Measurements from ENCODE around the gene PMAIP1.
A peak's percentile ranks its signal among the peaks of the same experiment; 100 is the strongest.
"Not testable (repeated sequence)": the region's sequence is repeated elsewhere in the genome, so short reads cannot be mapped to it uniquely, and the experiment has no call there.

Gene PMAIP1

GRCh38 chr18:59881728-59882656 lies 17.8 kb upstream of the PMAIP1 start:
- DNase-seq (ENCODE audit: extremely low spot score, insufficient read length, low read depth) (no peak), FAIRE-seq (peak; percentile 66)

GRCh38 chr18:59884351-59884750 lies 15.4 kb upstream of the PMAIP1 start:
- FAIRE-seq, result no peak

GRCh38 chr18:59885579-59886163 lies 14.1 kb upstream of the PMAIP1 start:
- FAIRE-seq (peak; percentile 95), DNase-seq (ENCODE audit: extremely low spot score, insufficient read length, low read depth) (no peak)

More at GRCh38 chr18:59884351-59884750, 15.4 kb upstream of the PMAIP1 start:
- no peak for DNase-seq (ENCODE audit: extremely low spot score, insufficient read length, low read depth)

- not testable (repeated sequence) for DNase-seq (ENCODE audit: extremely low spot score, insufficient read length, low read depth); FAIRE-seq
Measured at GRCh38 chr18:59886399-59886798, 13.4 kb upstream of the PMAIP1 start.

GRCh38 chr18:59892123-59892522 lies 7.7 kb upstream of the PMAIP1 start:
- DNase-seq (ENCODE audit: extremely low spot score, insufficient read length, low read depth), result no peak
- no peak for FAIRE-seq

- DNase-seq (ENCODE audit: extremely low spot score, insufficient read length, low read depth) (no peak), FAIRE-seq (no peak)
Measured at GRCh38 chr18:59893971-59894370, 5.8 kb upstream of the PMAIP1 start.

GRCh38 chr18:59897321-59897954 lies 2.4 kb upstream of the PMAIP1 start:
- FAIRE-seq, result no peak
- no peak for DNase-seq (ENCODE audit: extremely low spot score, insufficient read length, low read depth)

GRCh38 chr18:59898093-59898492 lies 1.7 kb upstream of the PMAIP1 start:
- no peak for DNase-seq (ENCODE audit: extremely low spot score, insufficient read length, low read depth)

GRCh38 chr18:59898609-59899297 lies 1.0 kb upstream of the PMAIP1 start:
- FAIRE-seq, result no peak
- no peak for DNase-seq (ENCODE audit: extremely low spot score, insufficient read length, low read depth)

More at GRCh38 chr18:59898093-59898492, 1.7 kb upstream of the PMAIP1 start:
- no peak for FAIRE-seq

- FAIRE-seq (peak; percentile 94), DNase-seq (ENCODE audit: extremely low spot score, insufficient read length, low read depth) (no peak)
Measured at GRCh38 chr18:59900222-59901128, 679 bp downstream of the PMAIP1 start.

GRCh38 chr18:59902131-59902992 lies 2.6 kb downstream of the PMAIP1 start:
- FAIRE-seq (peak; percentile 84), DNase-seq (ENCODE audit: extremely low spot score, insufficient read length, low read depth) (no peak)

- FAIRE-seq (peak; percentile 82), DNase-seq (ENCODE audit: extremely low spot score, insufficient read length, low read depth) (no peak)
Measured at GRCh38 chr18:59902993-59903610, 3.3 kb downstream of the PMAIP1 start.

GRCh38 chr18:59904011-59904601 lies 4.3 kb downstream of the PMAIP1 start:
- DNase-seq (ENCODE audit: extremely low spot score, insufficient read length, low read depth), result no peak
- no peak for FAIRE-seq

GRCh38 chr18:59905686-59906091 lies 5.9 kb downstream of the PMAIP1 start:
- DNase-seq (ENCODE audit: extremely low spot score, insufficient read length, low read depth) (no peak), FAIRE-seq (no peak)

- no peak for DNase-seq (ENCODE audit: extremely low spot score, insufficient read length, low read depth)
- peak; percentile 69 for FAIRE-seq
Measured at GRCh38 chr18:59906203-59906602, 6.4 kb downstream of the PMAIP1 start.

GRCh38 chr18:59907172-59907571 lies 7.4 kb downstream of the PMAIP1 start:
- FAIRE-seq (peak; percentile 74), DNase-seq (ENCODE audit: extremely low spot score, insufficient read length, low read depth) (no peak)

- FAIRE-seq, result peak; percentile 5
Measured at GRCh38 chr18:59907660-59908059, 7.9 kb downstream of the PMAIP1 start.

More at GRCh38 chr18:59907660-59908059, 7.9 kb downstream of the PMAIP1 start:
- no peak for DNase-seq (ENCODE audit: extremely low spot score, insufficient read length, low read depth)
